ENCODE data around the gene ZC3H4. TPM values are rescaled to one million over a fixed set of nuclear protein-coding genes. Genes with fewer than 3 reads are reported as not detected.

The ZC3H4 gene
- 10 to 100 TPM in 8 of 9 donors, 1 to 10 TPM in 1; 5.7 to 45.0 (median 23.7) TPM for total RNA-seq
- polyA plus RNA-seq, result 10 to 100 TPM; 10.8 to 24.9 (median 19.7) TPM
- long read RNA-seq, donor 1, result 0 reads
- long read RNA-seq, donor 2, result 0 reads
- long read RNA-seq, donor 3, result 0 reads
- long read RNA-seq, donor 4, partial matches to known transcripts, result 1 of 4 reads
- long read RNA-seq, donor 4, other reads (novel, unspliced or antisense), result 3 of 4 reads
- long read RNA-seq, donor 5, partial matches to known transcripts, result 3 of 10 reads
- long read RNA-seq, donor 5, other reads (novel, unspliced or antisense), result 7 of 10 reads
- long read RNA-seq, donor 6, partial matches to known transcripts, result 0 of 6 reads
- long read RNA-seq, donor 6, other reads (novel, unspliced or antisense), result 6 of 6 reads
- long read RNA-seq, donor 7, result 0 reads
- long read RNA-seq, donor 8, result 0 reads
- long read RNA-seq, donor 9, result 0 reads
- long read RNA-seq, donor 10, result 0 reads

DNA sequence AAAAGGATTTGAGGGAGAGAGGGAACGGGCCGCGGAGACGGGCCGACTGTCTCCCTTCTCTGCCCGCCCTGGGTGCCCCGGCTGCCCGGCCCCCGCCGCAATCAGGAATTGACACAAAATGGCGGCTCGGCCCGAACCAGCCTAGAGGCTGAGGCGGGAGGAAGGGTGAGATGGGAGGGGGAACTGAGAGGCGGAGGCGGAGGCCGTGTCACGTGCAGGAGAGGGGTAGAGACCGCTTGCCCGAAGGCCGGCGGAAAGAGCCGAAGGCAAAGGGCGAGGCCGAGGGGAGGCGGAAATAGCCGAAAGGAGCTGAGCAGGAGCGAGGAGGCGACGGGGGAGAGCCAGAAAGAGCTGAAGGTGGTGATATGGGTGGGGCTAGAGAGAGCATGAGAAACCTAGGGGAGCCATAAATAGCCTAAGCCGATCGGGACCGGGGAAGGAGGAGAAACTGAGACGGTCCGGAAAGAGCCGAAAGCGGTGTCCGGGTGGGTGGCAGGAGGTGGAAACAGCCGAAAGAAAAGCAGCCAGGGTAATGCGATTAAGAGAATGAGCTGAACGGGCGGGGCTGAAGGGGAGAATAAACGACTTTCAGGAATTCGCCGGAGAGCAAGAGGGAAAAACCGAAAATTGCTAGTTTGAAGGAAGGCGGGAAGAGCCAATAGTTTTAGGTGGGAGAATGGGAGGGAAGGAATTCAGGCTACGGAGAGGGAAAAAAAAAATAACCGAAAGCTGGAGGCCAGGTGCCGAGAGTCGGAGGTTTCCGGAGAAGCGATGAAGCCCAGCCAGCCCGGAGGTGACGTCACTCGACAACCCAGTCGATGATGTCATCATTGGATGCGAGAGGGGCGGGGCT, at the start of gene ZC3H4:
Gene ZC3H4, minus strand, starts transcription at position 780 of the 853 bp plus-strand sequence. CDS start 1,192 bp downstream, outside the sequence.
- Histone ChIP-seq H3K36me3 (replicated peaks in 1 of 2) (no peaks in the 10 kb centered on the region), H3K27ac (peak within 1 kb of the TSS; percentile 97 to 100 (median 100)), H3K4me1 (replicated peaks in 1 of 2) (peaks cover 0 to 21% of the 10 kb centered on the region in 2 donors), H3K27me3 (no peaks in the 10 kb centered on the region), H3K4me3 (peak within 1 kb of the TSS; percentile 65 to 99 (median 82)), H3K9me3 (replicated peaks in 1 of 3) (no peaks in the 10 kb centered on the region)
- 0 to 1% (median 0%) methylated on average over 58 to 59 of the region's 59 CpGs for WGBS, 4 donors
- intact Hi-C loops (cut with DNase I), result no loop called here
- TF ChIP-seq, protein P1, sequence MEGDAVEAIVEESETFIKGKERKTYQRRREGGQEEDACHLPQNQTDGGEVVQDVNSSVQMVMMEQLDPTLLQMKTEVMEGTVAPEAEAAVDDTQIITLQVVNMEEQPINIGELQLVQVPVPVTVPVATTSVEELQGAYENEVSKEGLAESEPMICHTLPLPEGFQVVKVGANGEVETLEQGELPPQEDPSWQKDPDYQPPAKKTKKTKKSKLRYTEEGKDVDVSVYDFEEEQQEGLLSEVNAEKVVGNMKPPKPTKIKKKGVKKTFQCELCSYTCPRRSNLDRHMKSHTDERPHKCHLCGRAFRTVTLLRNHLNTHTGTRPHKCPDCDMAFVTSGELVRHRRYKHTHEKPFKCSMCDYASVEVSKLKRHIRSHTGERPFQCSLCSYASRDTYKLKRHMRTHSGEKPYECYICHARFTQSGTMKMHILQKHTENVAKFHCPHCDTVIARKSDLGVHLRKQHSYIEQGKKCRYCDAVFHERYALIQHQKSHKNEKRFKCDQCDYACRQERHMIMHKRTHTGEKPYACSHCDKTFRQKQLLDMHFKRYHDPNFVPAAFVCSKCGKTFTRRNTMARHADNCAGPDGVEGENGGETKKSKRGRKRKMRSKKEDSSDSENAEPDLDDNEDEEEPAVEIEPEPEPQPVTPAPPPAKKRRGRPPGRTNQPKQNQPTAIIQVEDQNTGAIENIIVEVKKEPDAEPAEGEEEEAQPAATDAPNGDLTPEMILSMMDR (IDR thresholded peaks at IDR 0.05), result no peak
- peak; percentile 42 to 90 for TF ChIP-seq POLR2A (IDR thresholded peaks at IDR 0.05)
- DNase-seq, result peak; percentile 99 to 100 (median 99)

DNA sequence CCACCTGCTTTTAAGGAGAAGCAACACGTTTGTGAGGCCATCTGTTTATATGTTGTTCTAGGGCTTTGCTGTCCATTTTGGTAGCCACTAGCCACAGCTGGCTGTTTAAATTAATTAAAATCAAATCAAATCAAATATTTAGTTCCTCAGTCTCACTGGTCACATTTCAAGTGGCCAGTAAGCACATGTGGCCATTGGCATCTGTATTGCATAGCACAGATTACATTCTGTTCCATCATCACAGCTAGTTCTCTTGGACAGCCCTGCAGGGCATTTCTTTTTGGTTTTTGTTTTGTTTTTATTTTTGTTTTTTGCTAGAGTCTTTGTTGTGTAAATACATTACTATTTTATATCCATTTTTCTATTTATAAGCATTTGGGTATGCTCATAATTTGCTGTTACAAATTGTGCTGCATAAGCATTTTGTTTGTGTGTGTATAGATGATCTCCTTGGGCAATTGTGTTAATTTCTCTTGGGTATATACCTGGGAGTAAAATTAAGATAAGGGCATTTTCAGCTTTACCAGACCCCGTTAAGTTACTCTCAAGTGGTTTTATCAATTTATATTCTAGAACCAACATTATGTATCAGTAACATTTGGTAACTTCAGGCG, 48.4 kb upstream of the ZC3H4 start:
- WGBS, 4 donors, result 78 to 87% (median 83%) methylated on average over 3 of the region's 3 CpGs
- no peak overlapping the region for H3K27ac ChIP-seq
- TF ChIP-seq POLR2A (IDR thresholded peaks at IDR 0.05), result no peak
- TF ChIP-seq, protein P1 (IDR thresholded peaks at IDR 0.05), result no peak
- no peak for DNase-seq
- H3K4me3 ChIP-seq, result no peak overlapping the region
- intact Hi-C loops (cut with DNase I), result no loop called here
- no peaks in the 10 kb centered on the region for H3K27me3 ChIP-seq
- H3K4me1 ChIP-seq (replicated peaks in 1 of 2), result peaks cover 14 to 23% of the 10 kb centered on the region in 2 donors
- peaks cover 0 to 8% of the 10 kb centered on the region in 2 donors for H3K36me3 ChIP-seq (replicated peaks in 1 of 2)
- H3K9me3 ChIP-seq (replicated peaks in 1 of 3), result no peaks in the 10 kb centered on the region

DNA sequence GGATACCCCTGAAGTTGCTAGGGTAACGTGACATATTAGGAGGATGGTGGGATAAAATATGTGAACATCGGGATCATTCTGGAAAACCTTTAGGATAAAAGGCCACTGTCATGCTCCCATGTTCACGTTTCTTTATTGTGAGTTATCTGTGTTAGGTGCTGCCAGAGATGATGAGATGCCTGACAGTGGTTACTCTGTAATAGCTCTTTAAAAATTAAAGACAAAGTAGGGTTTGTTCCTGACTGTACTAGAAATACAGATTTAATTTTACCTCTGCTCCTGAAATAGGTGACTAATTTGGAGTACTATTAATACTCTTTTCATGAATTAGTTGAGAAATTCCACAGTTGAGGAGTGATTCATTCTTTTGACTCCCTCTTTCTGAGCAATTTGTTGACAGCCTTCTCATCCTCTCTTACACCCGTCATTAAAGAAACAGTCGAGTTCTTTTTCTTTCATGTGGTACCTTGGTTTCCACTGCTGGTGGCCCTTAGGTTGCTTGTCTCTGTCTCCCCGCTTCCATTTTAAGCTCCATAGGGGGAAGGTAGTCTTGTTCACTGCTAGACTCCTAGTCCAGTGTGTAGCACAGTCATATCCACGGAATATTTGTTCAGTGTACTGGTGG, 45.4 kb upstream of the ZC3H4 start:
- peak overlapping the region in 2 of 5 donors; percentile 69 to 85 for H3K27ac ChIP-seq
- H3K27me3 ChIP-seq, result no peaks in the 10 kb centered on the region
- intact Hi-C loops (cut with DNase I), result loop anchor here in 1 of 2 donors (5.0 kb wide), 1 partner anchor 88 kb away; no protein-coding TSS in a partner anchor
- H3K4me3 ChIP-seq, result no peak overlapping the region
- DNase-seq, result no peak
- H3K4me1 ChIP-seq (replicated peaks in 1 of 2), result peaks cover 15 to 26% of the 10 kb centered on the region in 2 donors
- TF ChIP-seq, protein P1 (IDR thresholded peaks at IDR 0.05), result no peak
- TF ChIP-seq POLR2A (IDR thresholded peaks at IDR 0.05), result no peak
- no peaks in the 10 kb centered on the region for H3K9me3 ChIP-seq (replicated peaks in 1 of 3)
- H3K36me3 ChIP-seq (replicated peaks in 1 of 2), result peaks cover 0 to 16% of the 10 kb centered on the region in 2 donors
- WGBS, 4 donors, result 83 to 87% (median 86%) methylated on average over 7 of the region's 7 CpGs

All from adrenal gland (tissue), 19 donors.